Measurements from ENCODE around the gene DCDC1. TPM values are rescaled to one million over a fixed set of nuclear protein-coding genes. Genes with fewer than 3 reads are reported as not detected.

The DCDC1 gene
- total and polyA plus RNA-seq, 9 of the 15 experiments (the other 6 are each of a cell fraction or from before 2014, with no cell fraction given): 0.05 to 0.18 (median 0.08) TPM; not detected in 3

- Histone ChIP-seq H4K20me1 (replicated peaks; ENCODE audit: control insufficient read depth, insufficient read depth, low read length) (no peaks in the 10 kb centered on the region), H3K9me1 (ENCODE audit: control insufficient read depth, insufficient read depth, low read length) (no peaks in the 10 kb centered on the region), H3K4me3 (no peak overlapping the region), H3K27me3 (ENCODE audit: control insufficient read depth in 2 of 2, insufficient read depth in 2 of 2, low read length in 2 of 2) (no peaks in the 10 kb centered on the region), H3K79me2 (ENCODE audit: control insufficient read depth, insufficient read depth, low read length) (no peaks in the 10 kb centered on the region), H3K9ac (ENCODE audit: insufficient read depth in 1 of 2, low read depth in 2 of 2, low read length in 2 of 2) (no peak overlapping the region), H3K27ac (ENCODE audit: extremely low read depth, low read depth, low read length) (no peak overlapping the region), H2AFZ (ENCODE audit: low read depth, low read length) (no peak overlapping the region), H3K36me3 (ENCODE audit: control insufficient read depth, insufficient read depth, low read length) (no peaks in the 10 kb centered on the region), H3K9me3 (replicated peaks; ENCODE audit: control insufficient read depth, insufficient read depth, low read depth, low read length) (no peaks in the 10 kb centered on the region), H3K4me1 (replicated peaks in 1 of 2; ENCODE audit: control insufficient read depth in 2 of 2, insufficient read depth in 2 of 2, low read length in 2 of 2) (no peaks in the 10 kb centered on the region), H3K4me2 (ENCODE audit: insufficient read depth, low read length) (no peak overlapping the region)
- intact Hi-C loops (cut with micrococcal nuclease): no loop called here
- FAIRE-seq (no peak), ATAC-seq (no peak), DNase-seq (ENCODE audit: extremely low read depth in 1 of 4, low spot score in 3 of 4) (no peak)
- WGBS (ENCODE audit: insufficient coverage, low coverage, missing lambda C conversion rate): 0% methylated on average over 2 of the region's 2 CpGs
- BruUV-seq (replicated peaks): no TSS peak
- CTCF ChIA-PET (ENCODE audit: low intra/inter-chr PET ratio): no interaction called here
- POLR2A ChIA-PET: no interaction called here
- TF ChIP-seq SNIP1 (IDR thresholded peaks at IDR 0.05; ENCODE audit: low read depth): no peak
- no peak for TF ChIP-seq ZBTB7A (IDR thresholded peaks at IDR 0.05; ENCODE audit: borderline replicate concordance, control insufficient read depth, low read depth, low read length)
- TF ChIP-seq CLOCK (CRISPR knock-in tag; IDR thresholded peaks at IDR 0.05; ENCODE audit: borderline replicate concordance): no peak
- TF ChIP-seq SLC30A9 (CRISPR knock-in tag; IDR thresholded peaks at IDR 0.05): no peak
- TF ChIP-seq ZNF311 (CRISPR knock-in tag; IDR thresholded peaks at IDR 0.05): no peak
- TF ChIP-seq SETDB1 (IDR thresholded peaks at IDR 0.05; ENCODE audit: low read length): no peak
- no peak for TF ChIP-seq ZNF583 (CRISPR knock-in tag; IDR thresholded peaks at IDR 0.05)
- no peak for TF ChIP-seq MAZ (CRISPR knock-in tag; conservative IDR thresholded peaks at IDR 0.05 in 1 of 2, IDR thresholded peaks at IDR 0.05 in 1 of 2)
- no peak for TF ChIP-seq PHTF2 (CRISPR knock-in tag; IDR thresholded peaks at IDR 0.05)
- TF ChIP-seq YY1 (IDR thresholded peaks at IDR 0.05; ENCODE audit: borderline replicate concordance in 1 of 3, control insufficient read depth in 1 of 3, extremely low read depth in 1 of 3, insufficient read depth in 3 of 3, insufficient read length in 1 of 3, insufficient replicate concordance in 2 of 3, low read depth in 1 of 3, low read length in 2 of 3): no peak
- no peak for TF ChIP-seq KLF6 (CRISPR knock-in tag; IDR thresholded peaks at IDR 0.05; ENCODE audit: borderline replicate concordance)
- no peak for TF ChIP-seq ZNF57 (CRISPR knock-in tag; IDR thresholded peaks at IDR 0.05)
- TF ChIP-seq DPF2 (IDR thresholded peaks at IDR 0.05): no peak
- no peak for TF ChIP-seq SREBF1 (IDR thresholded peaks at IDR 0.05; ENCODE audit: borderline replicate concordance, low read depth, low read length)
- TF ChIP-seq MTA2 (IDR thresholded peaks at IDR 0.05; ENCODE audit: low read depth): no peak
- TF ChIP-seq FOXK2 (conservative IDR thresholded peaks at IDR 0.05 in 1 of 2, IDR thresholded peaks at IDR 0.05 in 1 of 2; ENCODE audit: low read depth in 2 of 2): no peak
- no peak for TF ChIP-seq PTTG1 (tag; IDR thresholded peaks at IDR 0.05; ENCODE audit: low read depth)
- no peak for TF ChIP-seq ZNF511 (CRISPR knock-in tag; IDR thresholded peaks at IDR 0.05)
- TF ChIP-seq NCOA4 (IDR thresholded peaks at IDR 0.05; ENCODE audit: partially characterized antibody): no peak
- no peak for TF ChIP-seq MCM5 (IDR thresholded peaks at IDR 0.05; ENCODE audit: low read depth)
- in situ Hi-C loops (cut with MboI): no loop called here
Observed at GRCh38 chr11:31022080-31022479, 347.5 kb downstream of the DCDC1 start.

Data from K562 (cell line).